ENCODE data around the gene SATL1.
"Not testable (repeated sequence)": the region's sequence is repeated elsewhere in the genome, so short reads cannot be mapped to it uniquely, and the experiment has no call there.

Gene SATL1

DNA sequence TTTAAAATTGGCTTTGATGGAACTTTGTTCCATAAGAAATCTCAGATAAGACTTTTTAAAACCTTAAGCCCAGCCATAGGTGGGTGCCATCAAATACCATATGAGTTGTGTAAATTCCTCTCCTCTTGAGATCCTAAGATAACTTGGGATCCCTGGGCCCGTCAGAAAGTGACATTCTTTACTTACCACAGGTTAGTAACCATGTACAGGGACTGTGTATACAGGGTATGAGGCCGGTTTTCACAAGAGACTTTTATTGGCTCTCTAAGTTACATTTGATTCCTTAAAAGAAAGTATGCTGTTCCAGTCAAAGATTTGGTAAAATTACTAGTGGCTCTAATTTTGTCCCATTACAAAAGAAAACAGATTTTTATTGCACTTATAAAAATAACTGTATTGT, 129.8 kb downstream of the SATL1 start:
- Histone ChIP-seq H3K27ac (no peak overlapping the region), H3K4me3 (no peak overlapping the region)

GRCh38 chrX:85112293-85112692, 131.3 kb downstream of the SATL1 start:
- H3K27ac ChIP-seq: no peak overlapping the region
- H3K4me3 ChIP-seq: no peak overlapping the region

DNA sequence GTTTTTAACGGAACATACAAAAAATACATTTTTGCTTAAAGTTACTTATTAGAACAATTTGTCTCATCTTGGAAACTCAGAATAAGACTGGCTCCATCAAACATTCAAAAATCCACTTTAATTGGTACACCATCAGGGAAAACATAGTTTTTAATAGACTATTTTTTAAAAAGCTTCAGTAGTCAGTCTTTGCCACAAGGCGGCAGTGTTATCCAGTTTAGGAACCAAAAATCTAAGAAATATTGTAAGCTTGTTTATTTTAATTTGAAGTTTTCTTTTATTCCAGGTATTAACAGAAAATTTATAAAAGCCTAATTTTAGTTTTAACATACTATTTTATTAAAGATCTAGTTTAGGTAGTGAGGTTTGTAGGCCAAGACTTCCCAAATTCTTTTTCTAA, 132.2 kb downstream of the SATL1 start:
- no peak overlapping the region for H3K27ac ChIP-seq
- H3K4me3 ChIP-seq: no peak overlapping the region

- no peak overlapping the region for H3K4me3 ChIP-seq
Observed at GRCh38 chrX:85109235-85109634, 134.3 kb downstream of the SATL1 start.

DNA sequence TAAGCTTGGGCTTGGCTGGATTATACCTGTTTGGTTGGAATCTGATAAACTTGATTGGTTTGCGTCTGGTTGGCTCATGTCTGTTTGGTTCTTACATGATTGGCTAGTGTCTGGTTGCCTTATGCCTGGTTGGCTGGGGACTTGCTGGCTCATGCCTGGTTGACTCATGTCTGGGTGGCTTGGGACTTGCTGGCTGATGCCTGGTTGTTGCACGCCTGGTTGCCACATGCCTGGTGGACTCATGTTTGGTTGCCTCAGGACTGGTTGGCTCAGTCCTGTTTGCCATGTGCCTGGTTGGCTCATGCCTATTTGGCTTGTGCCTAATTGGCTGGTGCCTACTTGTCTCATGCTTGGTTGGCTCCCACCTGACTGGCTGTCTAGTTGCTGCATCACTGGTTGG, 135.4 kb downstream of the SATL1 start:
- no peak overlapping the region for H3K4me3 ChIP-seq
- no peak overlapping the region for H3K27ac ChIP-seq

More at GRCh38 chrX:85109235-85109634, 134.3 kb downstream of the SATL1 start:
- no peak overlapping the region for H3K27ac ChIP-seq

DNA sequence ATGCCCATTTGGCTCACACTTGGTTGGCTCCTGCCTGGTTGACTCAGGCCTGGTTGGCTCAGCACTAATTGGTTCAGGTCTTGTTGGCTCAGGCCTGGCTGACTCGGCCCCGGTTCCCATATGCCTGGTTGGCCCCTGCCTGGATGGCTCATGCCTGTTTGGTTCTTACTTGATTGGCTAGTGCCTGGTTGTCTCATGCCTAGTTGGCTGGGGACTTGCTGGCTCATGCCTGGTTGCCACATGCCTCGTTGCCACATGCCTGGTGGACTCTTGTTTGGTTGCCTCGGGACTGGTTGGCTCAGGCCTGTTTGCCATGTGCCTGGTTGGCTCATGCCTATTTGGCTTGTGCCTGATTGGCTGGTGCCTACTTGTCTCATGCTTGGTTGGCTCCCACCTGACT, 136.2 kb downstream of the SATL1 start:
- Histone ChIP-seq H3K4me3 (no peak overlapping the region), H3K27ac (no peak overlapping the region)

DNA sequence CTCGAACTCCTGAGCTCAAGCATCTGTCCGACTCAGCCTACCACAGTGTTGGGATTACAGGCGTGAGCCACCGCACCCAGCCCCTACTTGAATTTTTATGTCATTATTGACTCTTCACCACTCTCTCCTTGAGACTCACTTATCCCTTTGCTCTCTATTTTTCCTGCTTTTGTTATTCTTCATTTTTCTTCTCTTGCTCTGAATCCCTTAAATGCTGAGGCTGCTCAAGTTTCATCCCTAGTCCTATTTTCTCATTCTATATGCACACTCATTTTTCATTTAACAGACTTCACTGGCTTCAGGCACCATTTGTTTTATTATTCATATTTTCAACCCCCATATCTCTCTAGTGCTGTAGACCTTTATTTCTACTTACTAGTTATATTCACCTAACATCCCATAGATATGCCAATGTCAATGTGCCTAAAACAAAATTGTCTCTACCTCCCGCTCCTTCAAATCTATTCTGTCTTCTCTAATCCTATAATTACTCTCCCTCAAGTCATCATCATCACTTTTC, 154.2 kb downstream of the SATL1 start:
- Histone ChIP-seq H3K27ac (no peak overlapping the region), H3K4me3 (no peak overlapping the region)

DNA sequence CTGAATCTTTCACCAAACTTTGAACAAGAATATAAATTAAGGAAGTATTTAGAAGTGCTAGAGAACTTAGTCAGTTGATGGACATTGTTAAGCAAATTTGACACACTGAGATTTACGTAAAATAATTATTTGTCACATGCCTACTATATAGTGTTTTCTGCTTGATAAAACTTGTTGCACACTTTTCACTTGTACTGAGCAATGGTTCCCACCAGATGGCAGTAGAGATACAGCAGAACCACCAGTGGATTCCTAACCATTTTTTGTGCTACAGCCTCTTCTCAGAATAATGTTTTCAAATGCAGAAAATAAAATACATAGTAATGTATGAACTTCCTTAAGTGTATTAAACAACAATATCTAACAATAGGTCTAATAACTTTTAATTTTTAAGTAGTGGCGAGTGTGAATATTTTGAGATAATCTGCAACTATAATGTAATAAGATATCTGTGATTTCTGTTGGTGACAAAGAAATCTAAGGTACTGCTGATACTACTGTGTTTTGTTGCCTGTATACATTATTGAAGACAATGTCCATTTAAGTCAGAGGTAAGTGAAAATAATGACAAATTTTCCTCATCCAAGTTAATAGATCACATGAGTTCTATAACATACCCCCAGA, 158.7 kb downstream of the SATL1 start:
- Histone ChIP-seq H3K27ac (no peak overlapping the region), H3K4me3 (no peak overlapping the region)

DNA sequence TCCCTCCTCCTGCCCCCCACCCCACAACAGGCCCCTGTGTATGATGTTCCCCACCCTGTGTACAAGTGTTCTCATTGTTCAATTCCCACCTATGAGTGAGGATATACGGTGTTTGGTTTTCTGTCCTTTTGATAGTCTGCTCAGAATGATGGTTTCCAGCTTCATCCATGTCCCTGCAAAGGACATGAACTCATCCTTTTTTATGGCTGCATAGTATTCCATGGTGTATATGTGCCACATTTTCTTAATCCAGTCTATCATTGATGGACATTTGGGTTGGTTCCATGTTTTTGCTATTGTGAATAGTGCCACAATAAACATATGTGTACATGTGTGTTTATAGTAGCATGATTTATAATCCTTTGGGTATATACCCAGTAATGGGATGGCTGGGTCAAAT, 166.3 kb downstream of the SATL1 start:
- not testable (repeated sequence) for H3K27ac ChIP-seq

GRCh38 chrX:85065512-85066198, 177.9 kb downstream of the SATL1 start:
- Histone ChIP-seq H3K4me3 (no peak overlapping the region), H3K27ac (no peak overlapping the region)

More for the DNA sequence above, 166.3 kb downstream of the SATL1 start:
- H3K4me3 ChIP-seq: not testable (repeated sequence)

DNA sequence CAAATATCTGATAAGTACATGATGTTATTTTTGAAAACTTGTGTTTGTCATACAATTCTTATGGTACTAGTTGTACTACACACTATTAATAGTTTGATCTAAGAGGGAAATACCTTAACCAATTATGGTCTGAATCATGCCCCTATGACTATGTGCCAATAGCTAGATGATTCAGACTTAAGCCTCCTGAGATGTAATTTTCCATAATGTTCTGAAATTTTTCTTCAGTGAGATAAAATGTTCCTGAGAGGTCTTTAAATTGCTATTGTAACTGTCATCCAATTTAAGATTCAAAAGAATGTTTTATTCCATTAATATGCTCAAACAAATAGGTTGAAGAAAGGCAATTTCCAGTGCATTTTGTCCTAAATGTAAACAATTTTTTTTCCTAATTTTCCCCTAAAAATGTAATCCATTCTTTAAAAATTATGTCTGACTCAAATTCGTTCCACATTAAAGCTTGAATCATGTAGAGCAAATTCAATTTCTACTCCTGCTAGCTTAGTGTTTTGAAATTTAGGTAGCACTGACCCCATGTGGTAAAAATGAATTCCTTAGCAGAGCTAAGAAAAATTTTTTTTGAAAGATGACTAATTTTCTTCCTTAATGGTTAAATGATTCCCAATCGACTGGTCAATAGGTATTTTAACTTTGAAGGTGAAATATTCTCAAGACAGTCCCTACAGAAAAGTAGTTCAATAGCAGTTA, 190.8 kb downstream of the SATL1 start:
- Histone ChIP-seq H3K4me3 (no peak overlapping the region), H3K27ac (no peak overlapping the region)

DNA sequence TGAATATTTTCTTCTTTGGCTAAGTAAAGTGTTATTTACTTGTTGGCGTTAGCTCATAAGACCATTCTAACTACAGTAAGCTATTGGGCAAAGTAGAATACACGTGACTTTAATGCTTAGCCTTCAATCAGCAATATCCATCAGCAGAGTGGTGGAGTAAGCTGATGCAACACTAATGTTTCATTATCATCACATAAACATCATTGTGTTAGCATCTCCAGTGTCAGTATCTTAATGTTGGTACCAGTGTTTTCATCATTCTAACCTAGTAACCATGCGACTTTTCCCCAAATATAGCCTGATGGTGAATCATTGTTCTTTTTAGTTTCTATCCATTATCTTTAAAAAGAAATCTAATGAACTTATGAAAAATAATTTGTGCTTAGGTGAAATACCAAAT, 191.4 kb downstream of the SATL1 start:
- H3K27ac ChIP-seq: no peak overlapping the region
- H3K4me3 ChIP-seq: no peak overlapping the region

DNA sequence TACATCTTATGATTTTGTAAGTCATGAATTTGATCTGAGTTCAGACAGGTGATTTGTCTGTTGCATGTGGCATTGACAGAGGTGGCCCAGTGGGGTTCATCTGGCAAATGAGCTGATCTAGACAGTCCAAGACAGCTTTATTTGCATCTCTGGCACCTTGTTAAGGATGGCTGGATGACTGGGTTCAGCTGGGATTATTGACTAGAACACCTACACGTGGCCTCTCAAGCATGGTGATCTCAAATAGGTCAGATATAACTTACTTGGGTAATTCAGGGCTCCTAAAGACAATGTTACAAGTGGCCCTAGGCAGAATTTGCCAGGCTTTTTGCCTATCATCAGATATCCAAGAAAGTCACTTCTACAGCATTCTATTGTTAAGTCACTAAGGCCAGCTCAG, 192.0 kb downstream of the SATL1 start:
- H3K27ac ChIP-seq: no peak overlapping the region
- no peak overlapping the region for H3K4me3 ChIP-seq
